GM12891 (cell line): ENCODE measurements around the gene CDK15.

Source experiments
- DNase-seq: peaks from one replicate; pipeline ENCODE4 v3.0.0; 2011; ENCODE audit warnings: low spot score; ENCODE audit not compliant: insufficient read length
- FAIRE-seq: peaks from 2 replicates; lab custom pipeline; 2011; peaks lifted over from hg19 to GRCh38; lab: Jason Lieb, UNC
- PAX5 ChIP-seq: IDR thresholded peaks from 2 replicates; pipeline ENCODE4 v1.6.1; 2011; ENCODE audit warnings: low read length, moderate library complexity, mild to moderate bottlenecking; ENCODE audit not compliant: insufficient read depth, severe bottlenecking
- POLR2A ChIP-seq: IDR thresholded peaks from 2 replicates; pipeline ENCODE4 v1.6.1; 2011; ENCODE audit warnings: low read depth, low read length, control low read depth
- POLR2AphosphoS5 ChIP-seq: IDR thresholded peaks from 2 replicates; pipeline ENCODE4 v1.6.1; 2011; ENCODE audit warnings: low read depth, low read length, control low read depth
- POU2F2 ChIP-seq: IDR thresholded peaks from 2 replicates; pipeline ENCODE4 v1.6.1; 2011; ENCODE audit warnings: low read depth, mild to moderate bottlenecking, control low read depth, low read length, moderate library complexity
- SPI1 ChIP-seq: IDR thresholded peaks from 2 replicates; pipeline ENCODE4 v1.6.1; 2011; ENCODE audit warnings: low read depth, low read length, control low read depth
- TAF1 ChIP-seq: IDR thresholded peaks from 2 replicates; pipeline ENCODE4 v1.6.1; 2011; ENCODE audit warnings: low read depth, low read length, control low read depth

Gene CDK15

DNA sequence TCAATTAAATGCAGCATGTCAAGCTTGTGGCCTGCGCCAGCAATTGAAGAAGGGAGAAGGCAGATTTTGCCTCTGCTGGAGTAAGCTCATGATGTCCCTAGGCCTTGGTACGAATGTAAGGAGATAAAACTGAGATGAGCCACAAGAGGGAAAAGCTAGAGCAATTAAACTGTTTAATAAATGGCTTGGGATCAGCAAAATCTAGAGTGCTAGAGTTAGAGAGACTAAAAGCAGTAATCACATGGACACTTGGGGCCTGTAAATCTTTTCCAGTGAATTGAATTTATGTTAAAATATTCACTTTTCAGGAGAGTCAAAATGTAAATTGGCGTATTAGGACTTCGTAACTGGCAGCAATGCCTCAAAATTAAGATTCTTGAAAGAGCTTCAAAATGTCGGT lies 86.2 kb downstream of the CDK15 start:
- no peak for TF ChIP-seq POLR2AphosphoS5
- FAIRE-seq (no peak), DNase-seq (no peak)

- FAIRE-seq (peak; percentile 87), DNase-seq (no peak)
These were observed 94.0 kb downstream of the CDK15 start for GRCh38 chr2:201900362-201900761.

DNA sequence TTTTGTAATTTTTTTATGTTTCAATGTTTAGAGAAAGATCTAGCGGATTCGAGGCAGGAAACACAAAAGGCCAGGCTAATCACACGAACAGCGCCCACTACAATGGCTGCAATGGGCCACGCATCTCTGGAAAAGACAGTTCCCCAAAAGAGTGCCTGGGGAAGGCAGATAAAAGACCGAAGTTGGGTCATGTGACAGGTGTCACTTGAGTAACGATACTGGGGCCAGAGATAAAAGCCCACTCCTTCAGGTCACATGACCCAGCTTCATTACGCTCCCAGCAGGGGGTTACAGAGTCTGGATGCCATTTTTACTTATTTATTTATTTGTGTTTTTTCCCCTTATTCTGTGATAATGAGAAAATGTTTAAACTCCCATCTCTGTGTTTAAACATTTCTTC lies 95.4 kb downstream of the CDK15 start:
- no peak for DNase-seq
- no peak for TF ChIP-seq PAX5
- peak; percentile 45 for TF ChIP-seq SPI1
- no peak for FAIRE-seq

More at GRCh38 chr2:201900362-201900761, 94.0 kb downstream of the CDK15 start:
- no peak for TF ChIP-seq POLR2AphosphoS5
- TF ChIP-seq PAX5: no peak
- peak; percentile 94 for TF ChIP-seq SPI1

DNA sequence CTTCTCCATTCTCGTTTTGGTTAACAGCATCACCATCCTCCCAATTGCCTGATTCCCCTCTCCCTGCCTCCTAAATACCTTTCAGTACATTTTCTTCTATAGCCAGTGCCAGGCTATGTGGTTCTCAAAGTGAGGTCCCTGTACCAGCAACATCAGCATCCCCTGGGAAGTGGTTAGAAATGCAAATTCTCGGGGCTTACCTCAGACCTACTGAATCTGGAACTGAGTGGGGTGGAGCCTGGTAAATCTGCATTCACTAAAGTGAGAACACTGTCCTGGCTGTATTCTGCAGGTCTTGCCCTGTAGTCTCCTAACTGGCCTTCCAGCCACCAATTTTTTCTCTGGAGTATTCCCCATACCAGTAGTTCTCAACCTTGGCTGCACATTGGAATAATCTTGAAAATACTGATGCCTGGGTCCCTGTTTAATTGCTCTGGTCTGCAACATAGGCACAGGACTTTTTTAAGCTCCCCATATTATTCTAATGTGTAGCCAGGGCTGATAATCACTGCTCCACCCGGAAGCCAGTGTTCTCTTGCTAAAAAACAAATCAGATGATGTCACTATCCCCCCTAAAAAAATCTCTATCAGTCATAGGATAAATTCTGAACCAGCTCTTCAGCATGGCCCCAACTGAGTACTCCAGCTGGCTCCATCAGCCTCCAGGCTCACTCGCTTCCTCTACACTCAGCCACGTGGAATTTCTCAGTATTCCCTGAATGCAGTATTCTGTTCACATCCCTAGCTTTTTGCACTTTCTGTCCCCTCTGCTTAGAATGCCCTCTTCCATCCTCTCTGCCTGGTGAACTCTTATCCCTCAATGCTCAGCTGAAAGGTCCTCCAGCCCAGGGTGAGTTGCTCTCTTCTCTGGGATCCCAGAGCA lies 98.4 kb downstream of the CDK15 start:
- no peak for TF ChIP-seq TAF1
- no peak for TF ChIP-seq POLR2A
- peak; percentile 64; the same call in 1 of the 2 replicates for TF ChIP-seq POU2F2
- FAIRE-seq (peak; percentile 28), DNase-seq (no peak)

GRCh38 chr2:201906777-201907562 lies 100.6 kb downstream of the CDK15 start:
- FAIRE-seq: no peak

DNA sequence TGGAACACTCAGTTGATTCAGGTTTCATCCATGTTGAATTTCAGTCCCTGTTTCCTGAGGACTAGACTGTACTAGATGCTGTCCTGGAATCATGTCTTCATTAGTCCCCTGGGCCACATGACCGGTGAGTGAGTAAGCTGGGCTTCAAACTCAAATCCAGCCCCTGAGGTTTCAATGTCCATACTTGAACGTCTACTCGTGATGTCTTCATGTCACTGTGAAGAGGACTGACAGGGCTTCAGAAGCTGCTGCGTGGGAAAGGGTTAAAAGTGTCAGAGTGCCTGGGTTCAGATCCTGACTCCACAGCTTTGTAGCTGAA lies 101.2 kb downstream of the CDK15 start:
- no peak for FAIRE-seq

More at GRCh38 chr2:201906777-201907562, 100.6 kb downstream of the CDK15 start:
- no peak for TF ChIP-seq SPI1
- no peak for TF ChIP-seq POLR2AphosphoS5
- TF ChIP-seq PAX5: no peak
- TF ChIP-seq POU2F2: no peak
- no peak for TF ChIP-seq TAF1
- TF ChIP-seq POLR2A: no peak
- DNase-seq: no peak

GRCh38 chr2:201908901-201909300 lies 102.6 kb downstream of the CDK15 start:
- FAIRE-seq (no peak), DNase-seq (no peak)
- TF ChIP-seq POLR2A (no peak), SPI1 (no peak), POLR2AphosphoS5 (no peak), PAX5 (no peak), POU2F2 (no peak), TAF1 (no peak)

More for the DNA sequence above, 101.2 kb downstream of the CDK15 start:
- TF ChIP-seq POU2F2 (no peak), POLR2A (no peak), POLR2AphosphoS5 (no peak), TAF1 (no peak), PAX5 (no peak), SPI1 (no peak)
- DNase-seq: no peak

GRCh38 chr2:201909348-201909747 lies 103.0 kb downstream of the CDK15 start:
- DNase-seq (no peak), FAIRE-seq (no peak)
- TF ChIP-seq SPI1 (no peak), POLR2A (no peak), POU2F2 (no peak), POLR2AphosphoS5 (no peak), TAF1 (no peak), PAX5 (no peak)

GRCh38 chr2:201909961-201910361 lies 103.6 kb downstream of the CDK15 start:
- DNase-seq (no peak), FAIRE-seq (peak; percentile 77)
- no peak for TF ChIP-seq TAF1
- TF ChIP-seq SPI1: peak; percentile 87

- FAIRE-seq: no peak
- DNase-seq: no peak
- TF ChIP-seq TAF1 (no peak), POU2F2 (no peak), PAX5 (no peak), POLR2AphosphoS5 (no peak), POLR2A (no peak)
These were observed 105.0 kb downstream of the CDK15 start for GRCh38 chr2:201911372-201911771.

DNA sequence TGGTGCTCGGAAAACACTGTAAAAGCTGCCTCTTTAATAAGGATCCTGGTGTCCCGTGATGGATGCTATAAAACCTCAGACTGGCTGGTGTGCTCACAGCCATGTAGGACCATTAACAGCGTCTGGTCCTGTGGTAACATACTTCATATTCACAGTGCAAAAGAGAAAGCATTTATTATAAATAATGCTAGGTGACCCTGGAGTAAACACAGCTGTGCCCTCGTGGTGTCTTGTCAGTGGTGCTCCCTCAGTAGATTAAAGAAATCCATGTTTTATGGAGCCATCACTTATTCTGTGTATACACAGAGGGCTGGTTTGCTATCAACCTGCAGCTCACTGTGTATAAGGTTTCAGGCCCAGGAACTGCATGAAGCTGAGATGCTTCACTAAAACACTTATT lies 106.9 kb downstream of the CDK15 start:
- FAIRE-seq (no peak), DNase-seq (no peak)
- no peak for TF ChIP-seq SPI1
- TF ChIP-seq POU2F2: no peak
- TF ChIP-seq PAX5: no peak
- no peak for TF ChIP-seq TAF1
- TF ChIP-seq POLR2AphosphoS5: no peak
- TF ChIP-seq POLR2A: no peak
